HG03460 (cell line): Measurements from ENCODE around the gene ZACN.
A peak's percentile ranks its signal among the peaks of the same experiment; 100 is the strongest.
"Not testable (repeated sequence)": the region's sequence is repeated elsewhere in the genome, so short reads cannot be mapped to it uniquely, and the experiment has no call there.

Source experiments
- ATAC-seq: cut with Tn5 transposase; IDR thresholded peaks from one replicate; pipeline ENCODE4 v1.9.1; 2021; ENCODE audit not compliant: unreplicated experiment

The ZACN gene

DNA sequence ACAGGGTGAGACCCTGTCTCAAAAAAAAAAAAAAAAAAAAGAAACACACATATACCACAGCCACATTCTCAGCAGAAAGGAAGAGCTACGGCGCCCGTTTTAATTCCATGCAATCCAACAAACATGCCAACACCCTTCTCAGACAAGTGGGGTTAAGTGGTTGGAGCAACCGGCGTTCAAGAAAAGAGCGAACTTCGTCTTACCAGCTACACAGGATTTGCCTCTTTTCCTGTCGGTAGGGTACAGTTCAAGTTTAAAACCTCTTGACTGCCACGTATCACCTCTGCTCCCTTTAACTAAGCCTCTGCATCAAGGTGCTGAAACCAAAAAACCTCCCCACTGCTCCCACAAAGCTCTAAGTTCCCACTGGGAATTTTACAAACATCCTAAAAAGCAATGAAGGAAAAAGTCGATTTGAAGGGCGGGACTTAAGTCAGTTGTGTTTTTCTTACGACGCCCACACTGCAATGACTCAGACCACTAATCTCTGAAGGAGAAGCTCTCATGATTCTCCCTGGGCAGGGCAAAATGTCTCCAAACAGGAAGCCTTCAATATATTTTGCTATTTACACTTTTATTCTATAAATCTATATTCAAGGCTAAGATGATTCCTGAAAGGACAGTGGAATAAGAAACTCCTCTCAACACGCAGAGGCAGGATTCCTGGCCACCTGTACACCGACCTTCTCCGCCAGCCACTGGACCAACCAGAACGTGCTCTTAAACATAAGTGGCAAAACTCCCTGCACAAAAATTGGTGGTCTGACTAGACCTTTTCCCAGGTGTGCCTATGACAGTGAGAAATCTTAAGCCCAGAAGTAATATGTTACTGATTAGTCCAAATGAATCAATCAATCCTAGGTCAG is 25.5 kb upstream of the ZACN start:
- ATAC-seq = no peak

- no peak for ATAC-seq
These were observed 24.9 kb upstream of the ZACN start for GRCh38 chr17:76054112-76054476.

DNA sequence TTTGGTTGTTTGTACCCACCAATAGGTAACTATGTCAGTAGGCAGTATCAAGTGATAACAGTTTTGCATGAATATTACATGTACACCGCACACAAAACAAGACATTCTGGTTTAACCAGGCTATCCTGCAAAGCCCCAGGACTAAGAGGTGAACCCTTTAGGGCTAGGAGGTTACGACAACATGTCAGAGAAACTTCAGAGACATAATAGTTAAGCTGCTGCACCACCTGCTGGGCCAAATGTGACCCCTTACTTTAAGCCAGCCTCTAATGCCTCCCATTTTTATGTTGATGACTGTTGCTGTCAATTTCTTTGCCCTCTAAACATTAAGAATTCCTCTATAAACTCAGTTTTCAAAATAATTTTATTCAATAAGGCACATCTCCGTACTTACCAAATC is 22.1 kb upstream of the ZACN start:
- ATAC-seq = no peak

DNA sequence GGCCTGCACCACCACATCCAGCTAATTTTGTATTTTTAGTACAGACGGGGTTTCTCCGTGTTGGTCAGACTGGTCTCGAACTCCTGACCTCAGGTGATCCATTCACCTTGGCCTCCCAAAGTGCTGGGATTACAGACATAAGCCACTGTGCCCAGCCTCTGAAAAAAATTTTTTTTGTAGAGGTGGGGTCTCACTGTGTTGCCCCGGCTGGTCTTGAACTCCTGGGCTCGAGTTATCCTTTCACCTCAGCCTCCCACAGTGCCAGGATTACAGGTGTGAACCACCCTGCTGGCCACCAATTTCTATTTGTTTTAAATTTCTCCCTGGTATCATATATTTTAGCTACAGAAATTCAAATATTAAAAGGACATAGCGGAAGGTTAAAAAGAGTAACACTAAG is 20.7 kb upstream of the ZACN start:
- ATAC-seq = not testable (repeated sequence)

GRCh38 chr17:76063875-76064546 is 15.0 kb upstream of the ZACN start:
- no peak for ATAC-seq

GRCh38 chr17:76065775-76066174 is 13.2 kb upstream of the ZACN start:
- ATAC-seq = no peak

DNA sequence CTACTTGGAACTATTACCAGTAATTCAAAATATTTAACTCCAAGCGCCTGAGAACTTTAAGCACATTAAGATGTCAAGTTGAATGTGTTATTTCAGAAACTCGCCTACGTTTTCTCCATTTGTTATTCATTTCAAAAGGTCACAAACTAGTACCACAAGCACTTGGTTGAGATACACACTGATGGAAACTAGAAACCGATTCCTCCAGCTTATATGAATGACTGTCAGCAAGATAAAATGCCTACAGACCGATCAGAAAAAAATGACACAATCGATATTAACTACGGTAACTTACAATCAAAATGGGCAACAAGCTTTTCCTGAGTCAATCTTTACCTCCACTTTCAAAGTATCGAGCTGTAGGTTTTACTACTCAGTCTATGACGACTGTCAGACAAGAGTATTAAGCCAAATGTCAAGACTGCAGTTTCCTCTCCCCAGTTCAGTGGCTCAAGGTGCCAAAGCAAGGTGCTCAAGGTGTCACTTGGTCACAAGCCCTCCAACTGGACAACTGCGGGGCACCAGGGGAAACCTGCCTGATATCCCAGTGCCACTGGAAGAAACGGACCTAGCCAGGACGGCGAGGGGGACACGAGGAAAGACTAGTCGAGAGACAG is 7.3 kb upstream of the ZACN start:
- no peak for ATAC-seq

DNA sequence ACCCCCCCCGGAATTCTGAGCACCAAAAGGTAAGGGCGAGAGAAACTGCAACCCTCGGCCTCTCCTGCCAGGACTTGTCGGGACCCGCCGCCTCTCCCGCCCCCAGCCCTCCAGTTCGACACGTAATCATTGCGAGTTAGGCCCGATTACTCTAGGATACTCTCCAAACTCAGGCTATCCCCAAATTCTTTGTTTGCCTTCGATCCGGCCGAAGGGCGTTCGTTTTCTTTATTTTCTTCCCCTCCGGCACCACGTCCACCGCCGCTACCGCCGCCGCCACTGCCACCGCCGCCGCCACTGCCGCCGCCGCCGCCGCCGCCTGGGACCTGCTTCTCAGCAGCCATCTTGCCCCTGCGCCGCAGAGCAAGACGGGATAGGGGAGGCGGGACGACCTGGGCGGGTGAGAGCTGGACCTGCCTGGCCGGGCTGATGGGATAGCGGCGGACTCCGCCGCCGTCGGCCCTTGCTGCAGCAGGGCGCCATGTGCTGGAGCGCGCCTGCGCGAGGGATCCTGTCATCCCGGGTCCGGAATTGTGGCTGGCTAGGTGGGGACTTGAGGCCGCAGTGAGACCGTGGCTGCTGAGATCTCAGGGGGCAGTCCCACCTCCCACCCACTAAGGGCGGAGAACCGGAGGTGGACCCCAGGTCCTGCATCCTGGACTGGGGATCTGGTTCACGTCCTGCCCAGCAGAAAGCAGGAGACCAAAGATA is 6.7 kb upstream of the ZACN start, which contains the start of gene SRP68:
TSS of gene SRP68 (minus strand) at position 370 of the 711 bp plus-strand sequence. CDS start at position 344, 26 bp downstream.
- peak; percentile 92 for ATAC-seq

- ATAC-seq = no peak
These were observed 4.3 kb upstream of the ZACN start, which contains the start of gene GALR2 for GRCh38 chr17:76074390-76075363. Gene GALR2 (plus strand): TSS chr17:76074781. CDS start chr17:76074884, 103 bp downstream.

GRCh38 chr17:76075364-76076145 is 3.4 kb upstream of the ZACN start:
- ATAC-seq = no peak

- no peak for ATAC-seq
These were observed 2.7 kb upstream of the ZACN start for GRCh38 chr17:76076146-76076764.

- no peak for ATAC-seq
These were observed 2.0 kb upstream of the ZACN start for GRCh38 chr17:76076765-76077583.

- no peak for ATAC-seq
These were observed 1.3 kb upstream of the ZACN start for GRCh38 chr17:76077584-76078110.

DNA sequence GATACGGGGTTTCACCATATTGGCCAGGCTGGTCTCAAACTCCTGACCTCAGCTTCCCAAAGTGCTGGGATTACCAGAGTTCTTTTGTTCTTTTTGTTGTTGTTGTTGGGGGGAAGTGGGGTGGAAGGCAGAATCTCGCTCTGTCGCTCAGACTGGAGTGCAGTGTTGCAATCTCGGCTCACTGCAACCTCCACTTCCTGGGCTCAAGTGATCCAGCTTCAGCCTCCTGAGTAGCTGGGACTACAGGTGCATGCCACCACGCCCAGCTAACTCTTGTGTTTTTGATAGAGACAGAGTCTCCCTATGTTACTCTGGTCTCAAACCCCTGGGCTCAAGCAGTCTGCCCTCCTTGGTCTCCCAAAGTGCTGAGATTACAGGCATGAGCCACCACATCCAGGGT is 612 bp upstream of the ZACN start:
- not testable (repeated sequence) for ATAC-seq

GRCh38 chr17:76079535-76079955 is 563 bp downstream of the ZACN start:
- ATAC-seq = no peak

- ATAC-seq = no peak
These were observed 1.2 kb downstream of the ZACN start for GRCh38 chr17:76079956-76080767.
